HG02610 (cell line): ENCODE measurements around the gene GREB1L.

Source experiments
- ATAC-seq: cut with Tn5 transposase; IDR thresholded peaks from one replicate; pipeline ENCODE4 v1.9.1; 2021; ENCODE audit warnings: mild to moderate bottlenecking, moderate library complexity; ENCODE audit not compliant: unreplicated experiment

GREB1L gene

GRCh38 chr18:21548647-21549046 lies 306.6 kb downstream of the GREB1L start:
- ATAC-seq, result no peak

GRCh38 chr18:21550510-21550970 lies 308.5 kb downstream of the GREB1L start:
- ATAC-seq, result no peak

GRCh38 chr18:21557607-21558253 lies 315.7 kb downstream of the GREB1L start:
- no peak for ATAC-seq

- ATAC-seq, result no peak
These were observed 317.2 kb downstream of the GREB1L start for GRCh38 chr18:21559195-21559594.

GRCh38 chr18:21571772-21572171 lies 329.7 kb downstream of the GREB1L start:
- ATAC-seq, result no peak
